GM19395 (cell line): ENCODE results near the gene CTAG2.
"Not testable (repeated sequence)": the region's sequence is repeated elsewhere in the genome, so short reads cannot be mapped to it uniquely, and the experiment has no call there.

ENCODE experiments used
- ATAC-seq: cut with Tn5 transposase; IDR thresholded peaks from one replicate; pipeline ENCODE4 v1.9.1; 2021; ENCODE audit warnings: mild to moderate bottlenecking, moderate library complexity; ENCODE audit not compliant: unreplicated experiment

CTAG2 gene

GRCh38 chrX:154649503-154650220, 3.7 kb downstream of the CTAG2 start:
- no peak for ATAC-seq

GRCh38 chrX:154648931-154649330, 4.4 kb downstream of the CTAG2 start:
- no peak for ATAC-seq

- not testable (repeated sequence) for ATAC-seq
Observed at GRCh38 chrX:154645745-154646378, 7.5 kb downstream of the CTAG2 start.

GRCh38 chrX:154643708-154644107, 9.7 kb downstream of the CTAG2 start:
- not testable (repeated sequence) for ATAC-seq

GRCh38 chrX:154641740-154642139, 11.6 kb downstream of the CTAG2 start:
- ATAC-seq, result not testable (repeated sequence)

- ATAC-seq, result not testable (repeated sequence)
Observed at GRCh38 chrX:154633661-154634060, 19.7 kb downstream of the CTAG2 start.

GRCh38 chrX:154630949-154631348, 22.4 kb downstream of the CTAG2 start:
- not testable (repeated sequence) for ATAC-seq

- ATAC-seq, result not testable (repeated sequence)
Observed at GRCh38 chrX:154628960-154629359, 24.4 kb downstream of the CTAG2 start.

- not testable (repeated sequence) for ATAC-seq
Observed at GRCh38 chrX:154620767-154621414, 32.5 kb downstream of the CTAG2 start.

- ATAC-seq, result not testable (repeated sequence)
Observed at GRCh38 chrX:154619182-154619581, 34.2 kb downstream of the CTAG2 start, which contains the start of gene CTAG1B. TSS of gene CTAG1B (minus strand) at chrX:154619282. CDS start at chrX:154619218, 64 bp downstream.

- ATAC-seq, result not testable (repeated sequence)
Observed at GRCh38 chrX:154613586-154613985, 39.8 kb downstream of the CTAG2 start.

GRCh38 chrX:154611146-154611545, 42.2 kb downstream of the CTAG2 start:
- ATAC-seq, result not testable (repeated sequence)

- ATAC-seq, result not testable (repeated sequence)
Observed at GRCh38 chrX:154608823-154609222, 44.6 kb downstream of the CTAG2 start.

- ATAC-seq, result not testable (repeated sequence)
Observed at GRCh38 chrX:154607976-154608375, 45.4 kb downstream of the CTAG2 start.

- no peak for ATAC-seq
Observed at GRCh38 chrX:154607370-154607769, 46.0 kb downstream of the CTAG2 start.

- ATAC-seq, result no peak
Observed at GRCh38 chrX:154605566-154605965, 47.8 kb downstream of the CTAG2 start.

- no peak for ATAC-seq
Observed at GRCh38 chrX:154603438-154604430, 49.6 kb downstream of the CTAG2 start.

GRCh38 chrX:154602766-154603437, 50.5 kb downstream of the CTAG2 start:
- ATAC-seq, result no peak

GRCh38 chrX:154602226-154602625, 51.2 kb downstream of the CTAG2 start:
- ATAC-seq, result no peak
